Measurements from ENCODE around the gene USP17L24.
"Not testable (repeated sequence)": the region's sequence is repeated elsewhere in the genome, so short reads cannot be mapped to it uniquely, and the experiment has no call there.

The USP17L24 gene, protein sequence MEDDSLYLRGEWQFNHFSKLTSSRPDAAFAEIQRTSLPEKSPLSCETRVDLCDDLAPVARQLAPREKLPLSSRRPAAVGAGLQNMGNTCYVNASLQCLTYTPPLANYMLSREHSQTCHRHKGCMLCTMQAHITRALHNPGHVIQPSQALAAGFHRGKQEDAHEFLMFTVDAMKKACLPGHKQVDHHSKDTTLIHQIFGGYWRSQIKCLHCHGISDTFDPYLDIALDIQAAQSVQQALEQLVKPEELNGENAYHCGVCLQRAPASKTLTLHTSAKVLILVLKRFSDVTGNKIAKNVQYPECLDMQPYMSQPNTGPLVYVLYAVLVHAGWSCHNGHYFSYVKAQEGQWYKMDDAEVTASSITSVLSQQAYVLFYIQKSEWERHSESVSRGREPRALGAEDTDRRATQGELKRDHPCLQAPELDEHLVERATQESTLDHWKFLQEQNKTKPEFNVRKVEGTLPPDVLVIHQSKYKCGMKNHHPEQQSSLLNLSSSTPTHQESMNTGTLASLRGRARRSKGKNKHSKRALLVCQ

DNA sequence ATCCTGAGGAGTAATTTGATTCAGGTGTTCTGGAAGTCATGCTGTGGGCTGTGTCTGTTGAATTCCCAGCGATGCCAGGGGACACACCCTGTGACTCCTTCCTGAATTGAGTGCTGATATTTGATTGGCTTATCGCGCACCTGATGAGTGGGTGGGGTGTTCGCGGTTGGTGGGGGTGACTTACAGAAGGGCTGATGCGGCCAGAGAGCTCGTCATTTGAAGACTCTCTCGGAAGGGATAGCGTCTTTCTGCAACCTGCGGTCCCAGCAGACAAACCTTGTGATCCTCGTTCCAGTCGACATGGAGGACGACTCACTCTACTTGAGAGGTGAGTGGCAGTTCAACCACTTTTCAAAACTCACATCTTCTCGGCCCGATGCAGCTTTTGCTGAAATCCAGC, at the start of gene USP17L24:
TSS of gene USP17L24 (plus strand) at position 301 of the 400 bp plus-strand sequence. CDS start at position 301, 0 bp downstream.
- not testable (repeated sequence) for DNase-seq (ENCODE audit: low spot score)

- DNase-seq (ENCODE audit: low spot score) = not testable (repeated sequence)
Observed at GRCh38 chr4:9324191-9324590, 774 bp upstream of the USP17L24 start.

DNA sequence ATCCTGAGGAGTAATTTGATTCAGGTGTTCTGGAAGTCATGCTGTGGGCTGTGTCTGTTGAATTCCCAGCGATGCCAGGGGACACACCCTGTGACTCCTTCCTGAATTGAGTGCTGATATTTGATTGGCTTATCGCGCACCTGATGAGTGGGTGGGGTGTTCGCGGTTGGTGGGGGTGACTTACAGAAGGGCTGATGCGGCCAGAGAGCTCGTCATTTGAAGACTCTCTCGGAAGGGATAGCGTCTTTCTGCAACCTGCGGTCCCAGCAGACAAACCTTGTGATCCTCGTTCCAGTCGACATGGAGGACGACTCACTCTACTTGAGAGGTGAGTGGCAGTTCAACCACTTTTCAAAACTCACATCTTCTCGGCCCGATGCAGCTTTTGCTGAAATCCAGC, 4.6 kb downstream of the USP17L24 start, which contains the start of gene USP17L25:
TSS of gene USP17L25 (plus strand) at position 301 of the 400 bp plus-strand sequence. CDS start at position 301, 0 bp downstream.
- DNase-seq (ENCODE audit: low spot score) = not testable (repeated sequence)

- not testable (repeated sequence) for DNase-seq (ENCODE audit: low spot score)
Observed at GRCh38 chr4:9334358-9334757, 9.4 kb downstream of the USP17L24 start, which contains the start of gene USP17L26. TSS of gene USP17L26 (plus strand) at chr4:9334658. CDS start at chr4:9334658, 0 bp downstream.

DNA sequence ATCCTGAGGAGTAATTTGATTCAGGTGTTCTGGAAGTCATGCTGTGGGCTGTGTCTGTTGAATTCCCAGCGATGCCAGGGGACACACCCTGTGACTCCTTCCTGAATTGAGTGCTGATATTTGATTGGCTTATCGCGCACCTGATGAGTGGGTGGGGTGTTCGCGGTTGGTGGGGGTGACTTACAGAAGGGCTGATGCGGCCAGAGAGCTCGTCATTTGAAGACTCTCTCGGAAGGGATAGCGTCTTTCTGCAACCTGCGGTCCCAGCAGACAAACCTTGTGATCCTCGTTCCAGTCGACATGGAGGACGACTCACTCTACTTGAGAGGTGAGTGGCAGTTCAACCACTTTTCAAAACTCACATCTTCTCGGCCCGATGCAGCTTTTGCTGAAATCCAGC, 14.1 kb downstream of the USP17L24 start, which contains the start of gene USP17L5:
TSS of gene USP17L5 (plus strand) at position 301 of the 400 bp plus-strand sequence. CDS start at position 301, 0 bp downstream.
- not testable (repeated sequence) for DNase-seq (ENCODE audit: low spot score)

DNA sequence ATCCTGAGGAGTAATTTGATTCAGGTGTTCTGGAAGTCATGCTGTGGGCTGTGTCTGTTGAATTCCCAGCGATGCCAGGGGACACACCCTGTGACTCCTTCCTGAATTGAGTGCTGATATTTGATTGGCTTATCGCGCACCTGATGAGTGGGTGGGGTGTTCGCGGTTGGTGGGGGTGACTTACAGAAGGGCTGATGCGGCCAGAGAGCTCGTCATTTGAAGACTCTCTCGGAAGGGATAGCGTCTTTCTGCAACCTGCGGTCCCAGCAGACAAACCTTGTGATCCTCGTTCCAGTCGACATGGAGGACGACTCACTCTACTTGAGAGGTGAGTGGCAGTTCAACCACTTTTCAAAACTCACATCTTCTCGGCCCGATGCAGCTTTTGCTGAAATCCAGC, 18.9 kb downstream of the USP17L24 start, which contains the start of gene USP17L27:
TSS of gene USP17L27 (plus strand) at position 301 of the 400 bp plus-strand sequence. CDS start at position 301, 0 bp downstream.
- DNase-seq (ENCODE audit: low spot score) = not testable (repeated sequence)

- not testable (repeated sequence) for DNase-seq (ENCODE audit: low spot score)
Observed at GRCh38 chr4:9348593-9348992, 23.6 kb downstream of the USP17L24 start, which contains the start of gene USP17L28. TSS of gene USP17L28 (plus strand) at chr4:9348893. CDS start at chr4:9348893, 0 bp downstream.

DNA sequence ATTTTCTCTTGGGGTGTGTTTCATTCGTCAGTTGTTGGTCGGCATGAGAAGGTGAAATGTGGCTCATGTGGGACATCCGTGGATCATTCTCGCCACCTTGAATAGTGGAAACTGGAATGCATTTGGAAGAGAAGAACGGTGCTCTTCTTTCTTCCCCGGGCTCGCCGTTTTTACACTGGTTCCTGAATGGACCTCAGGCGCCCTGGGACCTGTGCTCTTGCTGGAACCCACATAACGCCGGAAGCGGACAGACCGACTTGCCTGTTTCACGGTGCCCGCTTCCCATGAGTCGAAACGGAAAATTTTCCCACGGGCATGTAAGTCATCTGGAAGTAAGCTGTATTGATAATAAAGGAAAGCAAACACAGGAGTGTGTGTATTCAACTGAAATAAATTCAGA, 25.9 kb downstream of the USP17L24 start:
- not testable (repeated sequence) for DNase-seq (ENCODE audit: low spot score)

DNA sequence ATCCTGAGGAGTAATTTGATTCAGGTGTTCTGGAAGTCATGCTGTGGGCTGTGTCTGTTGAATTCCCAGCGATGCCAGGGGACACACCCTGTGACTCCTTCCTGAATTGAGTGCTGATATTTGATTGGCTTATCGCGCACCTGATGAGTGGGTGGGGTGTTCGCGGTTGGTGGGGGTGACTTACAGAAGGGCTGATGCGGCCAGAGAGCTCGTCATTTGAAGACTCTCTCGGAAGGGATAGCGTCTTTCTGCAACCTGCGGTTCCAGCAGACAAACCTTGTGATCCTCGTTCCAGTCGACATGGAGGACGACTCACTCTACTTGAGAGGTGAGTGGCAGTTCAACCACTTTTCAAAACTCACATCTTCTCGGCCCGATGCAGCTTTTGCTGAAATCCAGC, 28.4 kb downstream of the USP17L24 start, which contains the start of gene USP17L29:
TSS of gene USP17L29 (plus strand) at position 301 of the 400 bp plus-strand sequence. CDS start at position 301, 0 bp downstream.
- not testable (repeated sequence) for DNase-seq (ENCODE audit: low spot score)

DNA sequence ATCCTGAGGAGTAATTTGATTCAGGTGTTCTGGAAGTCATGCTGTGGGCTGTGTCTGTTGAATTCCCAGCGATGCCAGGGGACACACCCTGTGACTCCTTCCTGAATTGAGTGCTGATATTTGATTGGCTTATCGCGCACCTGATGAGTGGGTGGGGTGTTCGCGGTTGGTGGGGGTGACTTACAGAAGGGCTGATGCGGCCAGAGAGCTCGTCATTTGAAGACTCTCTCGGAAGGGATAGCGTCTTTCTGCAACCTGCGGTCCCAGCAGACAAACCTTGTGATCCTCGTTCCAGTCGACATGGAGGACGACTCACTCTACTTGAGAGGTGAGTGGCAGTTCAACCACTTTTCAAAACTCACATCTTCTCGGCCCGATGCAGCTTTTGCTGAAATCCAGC, 37.9 kb downstream of the USP17L24 start, which contains the start of gene USP17L30:
TSS of gene USP17L30 (plus strand) at position 301 of the 400 bp plus-strand sequence. CDS start at position 301, 0 bp downstream.
- not testable (repeated sequence) for DNase-seq (ENCODE audit: low spot score)
